Measurements from ENCODE around the gene ELFN1. TPM values are rescaled to one million over a fixed set of nuclear protein-coding genes. Genes with fewer than 3 reads are reported as not detected.

Gene ELFN1
- total RNA-seq, 2 experiments from 2014 or later, result 0.20 to 0.36 TPM

DNA sequence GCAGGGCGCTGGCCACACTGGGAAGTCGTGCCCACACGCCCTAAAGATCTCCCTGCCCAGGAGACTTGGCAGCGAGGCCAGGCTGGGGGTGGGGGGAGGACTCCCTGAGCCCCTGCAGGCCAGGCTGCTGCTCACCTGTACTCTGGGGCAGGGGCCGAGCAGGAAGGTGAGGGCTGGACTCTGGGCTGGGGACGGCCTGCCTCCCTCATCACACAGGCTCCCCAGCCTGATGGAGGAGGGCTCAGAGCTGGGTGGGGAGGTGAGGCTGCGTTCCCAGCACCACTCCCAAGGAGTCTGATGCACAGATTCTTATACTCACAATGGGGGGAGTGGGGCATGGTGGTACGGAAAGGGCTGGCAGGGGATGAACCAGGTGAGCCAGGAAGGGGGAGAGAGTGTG lies 71.2 kb downstream of the ELFN1 start:
- H3K27ac Mint-ChIP-seq, result no peak overlapping the region
- intact Hi-C loops (cut with micrococcal nuclease), result no loop called here
- H3K36me3 Mint-ChIP-seq (ENCODE audit: low read depth), result no peaks in the 10 kb centered on the region
- no peaks in the 10 kb centered on the region for H3K9me3 Mint-ChIP-seq
- ChIA-PET POLR2A (no interaction called here), CTCF (no interaction called here)
- TF ChIP-seq CTCF (IDR thresholded peaks at IDR 0.05), result no peak
- peaks cover 3% of the 10 kb centered on the region for H3K27me3 Mint-ChIP-seq
- no peak for DNase-seq
- peak overlapping the region; percentile 59 for H3K4me3 Mint-ChIP-seq
- ATAC-seq, result no peak
- peaks cover 18% of the 10 kb centered on the region for H3K4me1 Mint-ChIP-seq (ENCODE audit: low read depth)

- H3K27me3 Mint-ChIP-seq, result peaks cover 3% of the 10 kb centered on the region
- POLR2A ChIA-PET, result no interaction called here
- intact Hi-C loops (cut with micrococcal nuclease), result no loop called here
These were observed 71.9 kb downstream of the ELFN1 start for GRCh38 chr7:1741751-1742554.

GRCh38 chr7:1742555-1743303 lies 72.7 kb downstream of the ELFN1 start:
- intact Hi-C loops (cut with micrococcal nuclease), result no loop called here
- Mint-ChIP-seq H3K27me3 (peaks cover 3% of the 10 kb centered on the region), H3K4me1 (ENCODE audit: low read depth) (peaks cover 20% of the 10 kb centered on the region), H3K27ac (no peak overlapping the region), H3K4me3 (peak overlapping the region; percentile 59), H3K9me3 (no peaks in the 10 kb centered on the region), H3K36me3 (ENCODE audit: low read depth) (no peaks in the 10 kb centered on the region)
- no peak for TF ChIP-seq CTCF (IDR thresholded peaks at IDR 0.05)
- ATAC-seq (peak; percentile 69), DNase-seq (peak; percentile 63)
- ChIA-PET CTCF (no interaction called here), POLR2A (no interaction called here)

More at GRCh38 chr7:1741751-1742554, 71.9 kb downstream of the ELFN1 start:
- H3K36me3 Mint-ChIP-seq (ENCODE audit: low read depth), result no peaks in the 10 kb centered on the region
- H3K4me1 Mint-ChIP-seq (ENCODE audit: low read depth), result peaks cover 19% of the 10 kb centered on the region
- ATAC-seq (peak; percentile 58), DNase-seq (peak; percentile 18)
- H3K4me3 Mint-ChIP-seq, result peak overlapping the region; percentile 59
- no peak for TF ChIP-seq CTCF (IDR thresholded peaks at IDR 0.05)
- CTCF ChIA-PET, result no interaction called here
- peak overlapping the region; percentile 53 for H3K27ac Mint-ChIP-seq
- no peaks in the 10 kb centered on the region for H3K9me3 Mint-ChIP-seq

DNA sequence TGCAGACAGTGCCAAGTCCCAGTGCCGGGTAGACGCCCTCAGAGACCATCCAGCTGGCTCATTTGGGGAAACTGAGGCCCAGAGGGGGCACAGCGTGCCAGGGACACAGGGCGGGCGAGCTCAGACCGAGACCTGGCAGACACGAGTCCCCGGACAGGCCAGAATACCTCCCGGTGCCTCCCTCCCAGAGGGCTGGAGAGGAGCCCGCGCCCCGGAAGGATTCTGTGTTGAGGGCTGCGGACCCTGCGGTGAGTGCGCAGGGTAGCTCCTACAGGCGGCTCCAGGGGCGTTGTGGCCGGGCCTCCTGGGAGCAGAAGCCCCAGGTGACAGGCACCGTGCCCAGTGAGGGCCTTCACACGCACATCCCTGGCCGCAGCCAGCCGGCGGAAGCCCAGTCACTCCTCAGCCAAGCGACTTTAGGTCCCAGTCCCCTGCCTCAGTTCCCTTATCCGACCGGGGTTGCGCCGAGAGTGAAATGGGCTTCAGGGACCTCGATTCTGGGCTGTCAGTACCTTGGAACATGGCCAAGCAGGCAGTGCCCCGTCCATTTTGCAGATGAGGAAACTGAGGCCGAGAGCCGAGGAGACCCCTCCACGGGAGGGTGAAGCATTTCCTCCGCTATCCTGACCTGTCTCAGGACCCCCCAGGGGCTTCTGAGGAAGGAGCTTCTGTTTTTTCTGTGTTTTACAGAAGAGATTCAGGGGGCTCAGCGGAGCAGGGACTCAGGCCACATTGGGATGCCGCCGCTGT lies 73.6 kb downstream of the ELFN1 start:
- Mint-ChIP-seq H3K4me1 (ENCODE audit: low read depth) (peaks cover 22% of the 10 kb centered on the region), H3K27ac (no peak overlapping the region), H3K27me3 (peaks cover 2% of the 10 kb centered on the region), H3K9me3 (no peaks in the 10 kb centered on the region), H3K36me3 (ENCODE audit: low read depth) (no peaks in the 10 kb centered on the region), H3K4me3 (no peak overlapping the region)
- POLR2A ChIA-PET, result no interaction called here
- no peak for TF ChIP-seq CTCF (IDR thresholded peaks at IDR 0.05)
- intact Hi-C loops (cut with micrococcal nuclease), result no loop called here
- ATAC-seq (no peak), DNase-seq (no peak)
- CTCF ChIA-PET, result no interaction called here

Data from activated CD8-positive, alpha-beta T cell treated with anti-CD3 and anti-CD28 coated beads for 36 hours (primary cell).